Gastrocnemius medialis (tissue), 4 donors: ENCODE results near the gene PLXNB3.

Source experiments
- POLR2A ChIP-seq, 2 donors: fragments of 450-650 bp; IDR thresholded peaks; one replicate each; pipeline ENCODE4 v1.6.1; 2017; ENCODE audit warnings: antibody characterized with exemption in 2 of 2, mild to moderate bottlenecking in 2 of 2, moderate library complexity in 2 of 2
- TF ChIP-seq, protein P1 (sequence below), 5 experiments: fragments of 450-650 bp in 3 of 5; fragments of 200-600 bp in 2 of 5; sonication (generic) in 2 of 5; IDR thresholded peaks in 4 of 5; conservative IDR thresholded peaks in 1 of 5; 1 replicate in 4 of 5; 2 replicates in 1 of 5; pipeline ENCODE4 v1.5.1; 2016 to 2019; ENCODE audit warnings: antibody characterized with exemption in 5 of 5, mild to moderate bottlenecking in 3 of 5, moderate library complexity in 3 of 5

DNA sequence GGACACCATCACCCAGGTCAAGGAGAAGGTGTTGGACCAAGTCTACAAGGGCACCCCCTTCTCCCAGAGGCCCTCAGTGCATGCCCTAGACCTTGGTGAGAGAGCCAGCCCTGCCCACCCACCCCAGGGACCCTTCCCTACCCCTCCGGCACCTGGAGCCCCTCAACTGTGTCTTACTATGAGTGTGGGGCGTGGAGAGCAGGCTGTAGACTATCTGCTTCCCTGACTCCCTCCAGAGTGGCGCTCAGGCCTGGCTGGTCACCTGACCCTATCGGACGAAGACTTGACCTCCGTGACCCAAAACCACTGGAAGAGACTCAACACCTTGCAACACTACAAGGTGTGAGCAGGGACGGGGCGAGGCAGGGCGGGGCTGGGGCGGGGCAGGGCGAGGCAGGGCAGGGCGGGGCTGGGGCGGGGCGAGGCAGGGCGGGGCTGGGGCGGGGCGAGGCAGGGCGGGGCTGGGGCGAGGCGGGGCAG lies 12.1 kb downstream of the PLXNB3 start:
- TF ChIP-seq, protein P1, sequence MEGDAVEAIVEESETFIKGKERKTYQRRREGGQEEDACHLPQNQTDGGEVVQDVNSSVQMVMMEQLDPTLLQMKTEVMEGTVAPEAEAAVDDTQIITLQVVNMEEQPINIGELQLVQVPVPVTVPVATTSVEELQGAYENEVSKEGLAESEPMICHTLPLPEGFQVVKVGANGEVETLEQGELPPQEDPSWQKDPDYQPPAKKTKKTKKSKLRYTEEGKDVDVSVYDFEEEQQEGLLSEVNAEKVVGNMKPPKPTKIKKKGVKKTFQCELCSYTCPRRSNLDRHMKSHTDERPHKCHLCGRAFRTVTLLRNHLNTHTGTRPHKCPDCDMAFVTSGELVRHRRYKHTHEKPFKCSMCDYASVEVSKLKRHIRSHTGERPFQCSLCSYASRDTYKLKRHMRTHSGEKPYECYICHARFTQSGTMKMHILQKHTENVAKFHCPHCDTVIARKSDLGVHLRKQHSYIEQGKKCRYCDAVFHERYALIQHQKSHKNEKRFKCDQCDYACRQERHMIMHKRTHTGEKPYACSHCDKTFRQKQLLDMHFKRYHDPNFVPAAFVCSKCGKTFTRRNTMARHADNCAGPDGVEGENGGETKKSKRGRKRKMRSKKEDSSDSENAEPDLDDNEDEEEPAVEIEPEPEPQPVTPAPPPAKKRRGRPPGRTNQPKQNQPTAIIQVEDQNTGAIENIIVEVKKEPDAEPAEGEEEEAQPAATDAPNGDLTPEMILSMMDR (IDR thresholded peaks at IDR 0.05 in 4 of 5, conservative IDR thresholded peaks at IDR 0.05 in 1 of 5) = no peak
- TF ChIP-seq POLR2A (IDR thresholded peaks at IDR 0.05) = no peak
